ENCODE data around the gene RHOF.
"Not testable (repeated sequence)": the region's sequence is repeated elsewhere in the genome, so short reads cannot be mapped to it uniquely, and the experiment has no call there.

Gene RHOF

DNA sequence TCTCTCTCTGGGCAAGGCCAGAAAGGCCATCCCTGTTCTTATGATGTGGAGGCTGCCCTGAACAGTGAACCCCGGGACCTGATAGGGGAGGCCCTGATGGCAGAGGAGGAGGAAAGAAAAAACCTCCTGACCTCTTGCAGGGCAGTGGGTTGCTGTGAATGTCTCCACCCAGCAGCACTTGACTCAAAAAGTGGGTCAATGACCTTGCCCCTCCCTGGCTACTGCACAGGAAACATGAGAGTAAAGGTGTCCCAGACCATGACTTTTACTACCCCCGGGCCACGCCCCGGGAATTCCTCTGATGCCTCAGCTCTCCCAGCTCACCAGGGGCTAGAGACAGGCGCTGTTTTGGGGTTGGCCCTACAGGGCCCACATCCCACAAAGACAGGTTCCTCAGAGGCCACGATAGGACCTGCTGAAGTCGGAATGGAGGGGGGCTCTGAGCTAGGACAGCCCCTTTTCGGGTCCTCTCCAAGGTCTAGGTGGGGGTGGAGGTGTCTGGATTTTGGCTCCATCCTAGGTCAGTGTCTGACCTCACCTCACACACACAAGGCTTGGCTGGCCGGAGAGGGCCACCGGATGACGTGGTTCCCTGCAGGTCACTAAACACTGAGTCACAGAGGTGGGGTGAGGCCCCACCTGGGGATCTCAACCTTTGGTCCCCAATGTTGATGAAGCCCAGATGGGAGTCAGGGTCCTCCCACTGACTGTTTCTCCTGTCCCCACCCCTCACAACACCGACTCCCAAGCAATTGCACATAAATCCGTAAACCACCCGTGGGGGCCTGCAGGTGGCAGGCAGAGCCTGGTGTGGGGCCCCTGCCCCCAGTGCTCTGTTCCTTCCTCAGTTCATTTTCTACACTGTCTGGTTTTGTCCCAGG is 1.6 kb downstream of the RHOF start:
- DNase-seq = no peak

DNA sequence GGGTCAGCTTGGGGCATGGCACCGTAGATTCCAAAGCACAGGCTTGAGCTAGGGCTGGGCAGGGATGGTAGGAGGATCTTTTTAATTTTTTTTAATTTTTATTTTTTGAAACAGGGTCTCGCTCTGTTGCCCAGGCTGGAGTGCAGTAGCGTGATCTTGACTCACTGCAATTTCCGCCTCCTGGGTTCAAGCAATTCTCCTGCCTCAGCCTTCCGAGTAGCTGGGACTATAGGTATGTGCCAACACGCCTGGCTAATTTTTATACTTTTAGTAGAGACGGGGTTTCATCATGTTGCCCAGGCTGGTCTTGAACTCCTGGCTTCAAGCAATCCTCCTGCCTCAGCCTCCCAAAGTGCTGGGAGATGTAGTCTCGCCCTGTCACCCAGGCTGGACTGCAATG is 2.7 kb downstream of the RHOF start:
- DNase-seq = not testable (repeated sequence)

DNA sequence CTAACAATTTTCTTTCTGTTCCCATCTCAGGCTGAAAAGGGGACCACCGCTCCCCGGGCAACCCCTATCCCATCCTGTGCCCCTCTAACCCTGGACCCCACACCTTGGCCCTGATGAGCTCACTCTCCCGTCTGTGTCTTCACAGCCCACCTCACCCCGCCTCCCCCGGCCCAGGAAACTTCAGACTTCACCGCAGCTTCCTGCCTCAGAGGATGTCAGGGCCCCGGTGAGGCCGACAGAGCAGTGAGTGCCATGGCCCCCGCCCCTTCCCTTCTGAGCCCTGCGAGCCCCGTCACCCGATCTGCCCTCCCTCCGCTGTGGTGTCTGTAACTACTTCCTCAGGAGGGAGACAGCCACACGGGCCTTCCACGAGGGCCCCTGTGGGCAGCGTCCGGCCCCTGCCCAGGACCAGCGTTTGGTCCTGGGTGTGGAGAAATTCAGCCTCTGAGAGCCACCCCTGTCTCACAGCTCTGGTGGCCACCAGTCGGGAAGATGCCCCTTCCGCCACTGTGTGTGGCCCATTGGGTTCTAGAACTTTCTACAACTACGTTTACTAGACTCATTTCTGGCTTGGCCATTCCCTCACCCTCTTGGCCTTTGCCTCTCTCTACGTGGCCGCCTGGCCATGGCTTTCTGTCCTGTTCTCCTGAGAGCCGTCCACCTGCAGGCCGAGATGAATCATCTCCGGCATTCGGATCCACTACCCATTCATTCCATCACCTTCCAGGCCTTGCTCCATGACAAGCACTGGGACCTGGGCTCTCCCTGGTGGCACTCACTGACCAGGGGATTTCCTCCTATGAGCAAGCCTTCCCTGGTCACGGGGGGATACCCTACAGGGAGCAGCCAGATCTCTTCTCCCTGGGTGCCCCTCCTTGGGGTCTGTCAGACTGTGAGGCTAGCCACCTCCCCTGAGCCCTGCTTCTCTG is 3.4 kb downstream of the RHOF start:
- DNase-seq = no peak

DNA sequence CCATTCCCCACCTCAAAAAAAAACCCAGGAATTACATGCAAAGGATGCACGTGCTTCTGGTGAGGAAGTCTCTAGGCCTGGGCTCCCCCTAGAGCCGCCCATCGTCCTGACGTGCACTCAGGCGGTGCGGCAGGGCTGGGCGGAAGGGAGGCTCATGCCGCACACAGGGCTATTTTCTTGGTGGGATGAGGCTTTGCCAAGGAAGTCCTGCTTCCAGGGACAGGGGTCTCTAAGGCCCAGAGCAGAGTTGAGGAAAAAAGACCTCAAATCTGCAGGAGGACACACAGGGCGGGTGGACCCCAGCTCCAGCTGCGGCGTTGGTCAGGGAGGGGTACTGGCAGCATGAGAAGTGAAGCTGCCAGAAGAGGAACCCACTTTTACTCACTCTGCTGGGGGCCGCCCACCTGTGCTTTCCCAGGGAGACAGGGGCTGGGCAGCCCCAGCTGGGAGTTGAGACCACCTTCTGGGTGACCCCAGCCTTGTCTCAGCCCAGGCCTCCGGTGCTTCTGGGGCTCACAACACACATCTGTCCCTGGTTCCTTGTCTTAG is 4.2 kb downstream of the RHOF start:
- DNase-seq = no peak

DNA sequence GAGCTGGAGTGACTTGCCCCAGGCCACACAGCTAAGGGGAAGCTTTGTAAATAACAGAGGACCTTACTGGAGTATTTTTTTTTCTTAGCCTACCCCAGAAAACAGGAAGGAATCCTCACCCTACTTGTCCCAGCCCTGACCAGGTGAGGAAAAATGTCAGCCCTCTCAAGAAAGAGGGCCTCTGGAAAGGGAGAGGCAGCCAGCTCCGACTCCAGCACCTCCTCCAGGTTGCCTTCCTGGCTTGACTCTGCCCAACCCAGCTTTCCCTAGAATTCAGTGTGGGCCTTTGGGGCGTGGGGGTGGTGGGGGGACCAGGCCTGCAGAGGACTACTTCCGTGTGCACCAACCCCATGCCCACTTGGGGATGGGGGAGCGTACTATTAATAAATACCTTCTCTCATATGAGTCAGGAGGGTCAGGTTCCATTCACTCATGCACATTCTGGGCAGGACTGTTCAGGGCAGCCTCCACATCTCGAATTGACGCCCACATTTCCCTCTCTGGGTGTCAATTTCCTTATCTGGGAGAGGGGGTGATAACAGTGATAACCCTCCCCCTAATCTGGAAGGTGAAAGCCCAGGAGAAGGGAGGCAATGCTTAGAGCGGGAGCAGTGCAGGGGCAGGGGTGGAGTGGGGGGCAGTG is 5.2 kb downstream of the RHOF start:
- DNase-seq = no peak

DNA sequence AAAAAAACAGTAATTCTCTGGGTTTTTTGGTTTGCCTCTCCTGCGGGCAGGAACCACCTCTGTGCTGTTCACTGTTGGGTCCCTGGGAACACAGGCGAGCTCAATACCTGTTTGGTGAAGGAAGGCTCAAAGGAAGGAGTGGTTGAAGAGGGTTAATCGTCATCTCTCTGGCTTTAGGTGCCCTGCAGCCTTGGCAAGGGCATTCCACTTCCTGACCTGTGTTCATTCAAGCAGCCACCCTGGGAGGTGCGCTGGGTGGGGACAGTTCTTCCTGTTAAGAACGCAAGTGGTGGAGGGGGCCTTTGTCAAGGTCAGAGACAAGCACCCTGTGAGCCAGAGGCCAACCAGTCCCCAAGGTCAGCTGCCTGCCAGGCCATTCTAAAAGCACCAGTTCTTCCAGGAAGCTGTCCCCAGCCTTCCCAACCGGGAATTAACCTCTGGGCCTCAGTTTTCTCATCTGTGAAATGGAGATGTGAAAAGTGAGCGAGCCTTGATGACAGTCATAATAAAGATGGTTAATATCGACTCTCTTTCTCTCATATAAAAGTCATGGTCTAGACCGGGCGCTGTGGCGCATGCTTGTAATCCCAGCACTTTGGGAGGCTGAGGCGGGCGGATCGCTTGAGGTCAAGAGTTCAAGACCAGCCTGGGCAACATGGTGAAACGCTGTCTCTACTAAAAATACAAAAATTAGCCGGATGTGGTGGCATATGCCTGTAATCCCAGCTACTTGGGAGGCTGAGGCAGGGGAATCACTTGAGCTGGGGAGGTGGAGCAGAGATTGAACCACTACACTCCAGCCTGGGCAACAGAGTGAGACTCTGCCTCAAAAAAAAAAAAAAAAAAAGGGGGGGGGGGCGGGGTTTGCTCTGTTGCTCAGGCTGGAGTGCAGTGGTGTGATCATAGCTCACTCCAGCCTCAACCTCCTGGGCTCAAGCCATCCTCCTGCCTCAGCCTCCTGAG is 6.1 kb downstream of the RHOF start:
- no peak for DNase-seq

DNA sequence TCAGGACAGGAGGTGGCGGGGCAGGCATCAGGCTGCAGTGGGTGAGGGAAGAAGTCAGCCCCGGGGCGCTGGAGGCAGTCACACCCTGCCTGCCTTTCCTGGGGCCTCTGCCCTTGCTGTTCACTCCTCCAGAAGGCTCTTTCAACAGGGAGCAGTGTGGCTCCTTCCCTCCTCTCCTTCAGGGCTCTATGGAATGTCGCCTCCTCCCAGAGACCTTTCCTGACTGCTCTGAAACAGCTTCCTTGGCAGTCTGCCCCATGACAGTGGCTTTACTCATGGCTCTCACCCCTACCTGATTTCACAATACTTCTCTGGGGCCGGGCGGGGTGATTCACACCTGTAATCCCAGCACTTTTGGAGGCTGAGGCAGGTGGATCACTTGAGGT is 7.1 kb downstream of the RHOF start:
- no peak for DNase-seq

DNA sequence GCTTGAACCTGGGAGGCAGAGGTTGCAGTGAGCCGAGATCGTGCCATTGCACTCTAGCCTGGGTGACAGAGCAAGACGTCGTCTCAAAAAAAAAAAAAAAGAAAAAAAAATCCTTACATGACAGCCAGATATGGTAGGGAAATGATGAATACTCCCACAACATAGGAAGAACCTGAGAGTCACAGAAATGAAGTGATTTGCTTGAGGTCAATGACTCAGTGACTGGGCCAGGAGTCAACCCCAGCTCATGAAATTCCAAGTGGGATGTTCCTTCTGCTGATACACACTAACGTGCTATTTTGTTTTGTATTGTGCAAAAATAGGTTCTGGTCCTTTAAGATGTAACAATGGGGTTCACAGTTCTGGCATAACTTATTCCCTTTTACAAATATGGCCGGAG is 9.0 kb downstream of the RHOF start:
- no peak for DNase-seq

DNA sequence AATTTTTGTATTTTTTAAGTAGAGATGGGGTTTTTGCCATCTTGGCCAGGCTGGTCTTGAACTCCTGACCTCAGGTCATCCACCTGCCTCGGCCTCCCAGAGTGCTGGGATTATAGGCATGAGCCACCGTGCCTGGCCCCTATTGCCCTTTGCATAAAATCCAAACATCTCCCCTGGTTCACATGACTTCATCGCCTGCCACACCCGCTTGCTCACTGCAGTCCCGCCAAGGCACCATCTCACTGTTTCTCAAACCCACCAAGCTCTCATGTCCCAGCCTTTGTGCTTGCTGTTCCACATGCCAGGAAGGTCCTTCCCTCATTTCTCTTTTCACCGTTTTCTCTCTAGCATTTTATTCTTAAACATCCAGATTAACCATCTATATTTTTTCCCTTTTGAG is 9.7 kb downstream of the RHOF start:
- DNase-seq = no peak

DNA sequence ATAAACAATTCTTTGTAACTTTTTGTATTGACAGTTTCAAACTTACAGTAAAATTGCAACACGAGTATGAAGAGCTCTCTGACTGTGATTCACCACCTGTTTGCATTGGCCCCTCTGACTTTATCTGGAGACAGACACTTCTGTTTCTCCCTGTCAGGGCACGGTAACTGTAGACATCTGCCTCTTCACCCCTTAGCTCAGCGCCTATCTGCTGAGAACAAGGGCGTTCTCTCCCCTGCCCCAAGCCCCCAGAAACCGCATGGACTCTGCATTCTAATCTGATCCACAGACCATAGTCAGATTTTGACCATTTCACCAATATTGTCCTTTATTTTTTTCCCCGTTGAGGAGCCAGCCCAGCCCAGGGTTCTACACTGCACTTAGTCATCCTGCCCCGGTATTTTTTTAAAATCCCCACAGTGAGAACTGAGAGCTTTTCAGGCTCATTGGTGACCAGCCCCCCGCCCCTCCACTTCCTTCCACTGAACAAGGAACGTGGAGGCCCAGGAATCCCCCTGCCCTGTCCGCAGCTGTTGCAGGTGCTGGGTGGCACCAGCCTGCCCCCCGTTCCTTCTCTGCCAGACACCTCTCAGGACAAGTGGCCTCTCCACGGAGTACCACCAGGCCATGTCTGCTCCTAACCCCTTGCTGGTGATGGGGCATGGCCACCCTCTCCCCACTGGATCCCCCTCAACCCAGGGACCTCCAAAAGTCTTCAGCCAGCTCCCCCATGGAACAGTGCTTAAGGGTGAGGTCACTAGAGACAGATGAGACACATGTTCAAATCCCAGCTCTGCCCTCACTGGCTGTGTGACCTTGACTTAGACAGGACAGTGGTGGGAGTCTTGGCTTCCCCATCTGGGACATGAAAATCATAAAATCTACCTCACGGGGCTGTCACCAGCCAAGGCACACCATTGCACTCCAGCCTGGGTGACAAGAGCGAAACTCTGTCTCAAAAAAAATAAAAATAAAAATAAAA is 11.2 kb downstream of the RHOF start:
- DNase-seq = no peak

DNA sequence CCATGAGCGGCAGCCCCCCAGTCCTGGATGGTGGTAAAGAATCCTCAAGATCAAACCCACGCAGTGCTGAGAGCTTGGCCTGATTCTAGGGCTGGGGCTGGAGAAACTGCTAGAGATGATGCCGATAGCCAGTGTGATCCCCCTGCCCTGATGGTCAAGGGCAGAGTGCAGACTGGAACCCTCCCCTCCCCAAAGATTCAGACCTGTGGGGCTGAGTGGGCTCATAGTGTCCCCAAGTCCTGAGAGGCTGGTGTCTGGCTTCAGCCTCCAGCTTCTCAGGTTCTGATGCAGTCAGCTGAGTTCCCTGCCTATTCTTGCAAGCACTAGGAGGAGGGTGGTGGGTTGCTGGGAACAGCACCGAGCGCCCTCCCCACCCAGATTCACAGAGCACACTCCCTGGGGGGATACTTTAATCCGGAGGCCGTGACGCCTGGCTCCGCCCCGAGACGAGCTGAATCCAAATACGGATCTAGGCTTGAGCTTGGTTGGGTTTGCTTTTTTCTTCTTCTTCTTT is 11.9 kb downstream of the RHOF start:
- no peak for DNase-seq

DNA sequence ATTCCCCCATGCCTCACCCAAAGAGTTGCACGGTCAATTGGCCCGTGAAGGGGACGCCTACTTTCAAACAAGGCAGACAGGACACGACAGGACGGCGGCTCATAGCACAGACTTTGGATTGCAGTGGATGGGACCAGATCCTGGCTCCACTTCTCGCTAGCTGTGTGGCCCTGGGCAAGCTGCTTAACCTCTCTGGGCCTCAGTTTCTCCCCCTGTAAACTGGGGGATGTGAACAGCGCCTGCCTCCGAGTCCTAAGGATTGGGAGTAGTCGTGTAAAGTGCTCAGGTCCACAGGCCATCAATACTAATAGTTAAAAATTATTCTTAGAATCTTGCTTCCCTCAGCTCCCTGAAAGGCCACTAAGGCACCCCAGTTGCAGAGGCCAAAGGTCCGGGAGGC is 13.1 kb downstream of the RHOF start:
- no peak for DNase-seq

DNA sequence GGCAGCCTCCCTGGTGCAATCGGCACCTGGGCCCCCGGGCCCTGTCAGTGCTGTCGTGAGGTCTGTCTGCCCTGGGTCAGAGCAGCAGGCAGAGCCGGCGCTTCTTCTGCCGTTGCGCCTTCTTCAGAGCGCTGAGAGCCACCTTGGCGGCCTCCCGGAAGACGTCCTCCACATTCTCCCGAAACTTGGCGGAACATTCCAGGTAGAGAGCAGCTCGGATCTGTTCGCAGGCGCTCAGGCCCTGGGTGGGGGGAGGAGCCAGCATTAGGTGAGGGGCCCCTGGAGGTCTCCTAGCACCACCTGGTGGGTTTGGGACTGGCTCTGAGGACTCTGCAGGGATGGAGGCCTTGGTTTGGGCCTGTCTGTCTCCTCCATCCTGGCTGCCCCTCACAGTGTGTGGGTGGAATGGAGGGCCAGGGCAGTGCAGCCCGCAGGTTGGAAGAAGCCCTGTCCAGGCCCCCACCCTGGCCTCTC is 14.0 kb downstream of the RHOF start:
- no peak for DNase-seq

DNA sequence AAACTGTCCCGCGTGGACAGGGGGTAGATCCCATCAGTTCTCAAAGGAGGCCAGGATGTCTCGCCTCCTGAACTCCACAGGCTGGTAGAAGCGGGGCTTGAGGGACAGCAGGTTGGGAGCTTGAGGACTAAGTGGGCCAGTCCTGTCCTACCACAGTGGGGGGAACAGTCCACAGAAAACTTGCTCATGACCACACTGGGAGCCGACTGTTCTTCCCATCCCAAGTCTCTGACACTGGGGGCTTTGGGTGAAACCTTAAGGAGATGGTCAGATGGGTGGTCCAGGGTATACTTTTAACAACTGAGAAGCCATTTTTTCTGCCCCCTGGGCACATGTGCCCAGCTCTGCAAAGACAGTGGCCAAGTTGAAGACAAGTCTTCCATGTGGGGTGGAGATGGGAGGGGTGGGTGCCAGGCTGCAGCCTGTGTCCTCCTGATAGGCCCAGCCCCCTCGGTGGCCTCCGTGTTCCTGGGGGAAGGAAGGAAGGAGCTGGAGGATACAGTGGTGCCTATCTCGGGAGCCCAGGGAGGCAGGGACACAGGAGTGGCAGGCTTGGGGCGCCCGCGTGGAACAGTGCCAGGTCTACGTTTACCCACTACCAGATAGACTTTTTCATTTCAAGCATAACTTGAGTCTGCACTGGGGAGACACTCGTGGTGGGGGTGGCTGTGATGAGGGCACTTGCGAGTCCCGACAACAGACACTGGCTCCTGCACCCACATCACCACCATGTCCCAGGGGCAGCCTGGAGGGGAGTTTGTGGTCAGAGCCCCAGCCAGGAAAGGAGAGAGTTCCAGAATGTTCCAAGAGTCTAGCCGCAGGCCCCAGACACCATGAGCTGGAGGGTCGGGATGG is 14.7 kb downstream of the RHOF start:
- DNase-seq = no peak

DNA sequence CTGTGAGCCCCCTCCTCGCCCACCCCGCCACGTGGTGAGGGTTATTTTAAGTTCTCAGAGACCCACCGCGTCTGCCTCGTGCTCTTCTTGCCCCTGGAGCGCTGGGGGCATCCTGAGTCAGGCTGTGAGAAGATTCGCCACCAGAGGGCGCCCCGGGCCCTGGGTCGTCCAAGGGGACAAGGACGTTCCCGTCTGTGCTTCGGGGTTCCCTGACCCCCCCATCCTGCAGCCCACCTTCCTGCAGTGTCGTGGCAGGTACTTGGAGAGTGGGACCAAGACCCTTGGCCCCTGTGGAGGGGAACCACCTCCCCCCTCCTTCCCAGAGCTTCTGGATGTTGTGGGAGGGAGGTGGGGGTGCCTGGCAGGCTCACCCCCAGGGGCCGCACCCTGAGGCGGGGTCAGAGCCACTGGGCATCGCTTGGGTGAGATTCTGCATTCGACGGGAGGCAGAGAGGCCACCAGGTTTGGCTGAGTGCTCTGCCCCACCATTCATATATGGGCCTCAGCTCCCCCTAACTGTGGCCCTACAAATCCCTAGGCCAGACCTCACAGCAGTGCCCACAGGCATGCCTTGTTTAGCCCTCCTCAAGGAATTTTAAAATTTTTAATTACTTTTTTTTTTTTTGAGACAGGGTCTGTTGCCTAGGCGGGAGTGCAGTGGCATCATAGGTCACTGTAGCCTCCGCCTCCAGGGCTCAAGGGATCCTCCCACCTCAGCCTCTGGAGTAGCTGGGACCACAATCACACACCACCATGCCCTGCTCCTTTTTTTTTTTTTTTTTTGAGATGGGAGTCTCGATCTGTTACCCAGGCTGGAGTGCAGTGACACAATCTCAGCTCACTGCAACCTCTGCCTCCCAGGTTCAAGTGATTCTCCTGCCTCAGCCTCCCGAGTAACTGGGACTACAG is 17.0 kb downstream of the RHOF start:
- no peak for DNase-seq

DNA sequence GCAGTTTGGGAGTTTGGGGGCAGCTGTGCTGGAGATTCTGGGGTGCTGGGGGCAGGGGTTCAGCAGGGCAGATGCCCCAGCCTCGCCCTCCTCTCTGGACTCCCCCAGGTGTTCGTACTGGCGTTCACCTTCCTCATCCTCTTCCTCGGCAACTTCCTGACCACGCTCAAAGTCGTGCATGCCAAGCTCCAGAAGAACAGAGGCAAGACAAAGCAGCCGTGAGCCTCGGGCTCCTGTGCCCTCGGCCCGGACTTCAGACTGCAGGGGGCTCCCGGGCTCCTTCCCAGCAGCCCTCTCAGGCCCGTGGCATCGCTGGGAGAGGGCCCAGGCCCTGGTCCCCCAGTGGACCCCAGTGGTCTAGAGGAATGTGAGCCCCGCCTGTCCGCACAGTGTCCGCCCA is 18.0 kb downstream of the RHOF start:
- no peak for DNase-seq

DNA sequence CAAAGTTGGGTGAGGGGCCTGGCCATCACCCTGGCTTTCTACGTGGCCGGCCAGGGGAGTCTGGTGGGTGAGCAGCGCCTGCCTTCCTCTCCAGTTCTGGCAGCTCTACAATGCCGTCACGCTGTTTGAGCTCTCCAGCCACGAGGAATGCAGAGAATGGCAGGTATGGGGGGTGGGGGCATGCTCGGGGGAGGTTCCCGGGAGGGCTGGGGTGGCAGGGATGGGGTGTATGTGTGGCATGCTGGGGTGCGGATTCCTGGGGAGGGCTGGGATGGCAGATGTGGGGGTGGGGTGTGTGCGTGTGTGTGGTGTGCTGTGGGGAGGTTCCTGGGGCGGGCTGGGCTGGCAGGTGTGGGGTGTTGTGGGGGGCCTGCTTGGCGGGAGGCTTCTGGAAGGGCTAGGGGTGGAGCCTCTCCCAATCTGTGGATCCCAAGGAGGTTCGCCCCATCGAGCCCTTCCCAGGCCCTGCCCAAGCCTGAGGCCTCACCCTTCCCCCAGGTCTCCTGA is 18.5 kb downstream of the RHOF start:
- DNase-seq = no peak

Measured in NCI-H1436 treated with DMSO at 0.1 percent for 48 hours (cell line).